HG03159 (cell line): ENCODE measurements around the gene SMIM14.
"Not testable (repeated sequence)": the region's sequence is repeated elsewhere in the genome, so short reads cannot be mapped to it uniquely, and the experiment has no call there.

Experiments
- ATAC-seq: cut with Tn5 transposase; IDR thresholded peaks from one replicate; pipeline ENCODE4 v1.9.1; 2021; ENCODE audit warnings: mild to moderate bottlenecking, moderate library complexity; ENCODE audit not compliant: unreplicated experiment

SMIM14 gene

GRCh38 chr4:39510348-39510929 lies 128.2 kb downstream of the SMIM14 start:
- ATAC-seq = no peak

GRCh38 chr4:39505581-39505980 lies 133.1 kb downstream of the SMIM14 start:
- no peak for ATAC-seq

- ATAC-seq = no peak
Measured at GRCh38 chr4:39504538-39504937, 134.1 kb downstream of the SMIM14 start.

- ATAC-seq = not testable (repeated sequence)
Measured at GRCh38 chr4:39502664-39503035, 136.0 kb downstream of the SMIM14 start.

- ATAC-seq = no peak
Measured at GRCh38 chr4:39502019-39502663, 136.5 kb downstream of the SMIM14 start.

- ATAC-seq = no peak
Measured at GRCh38 chr4:39498727-39499020, 140.0 kb downstream of the SMIM14 start.

- ATAC-seq = no peak
Measured at GRCh38 chr4:39497909-39498726, 140.5 kb downstream of the SMIM14 start.
